Measurements from ENCODE around the gene KIFBP. TPM values are rescaled to one million over a fixed set of nuclear protein-coding genes. Genes with fewer than 3 reads are reported as not detected.

Gene KIFBP
- total and polyA plus RNA-seq, 7 donors = 7.9 to 36.9 (median 24.0) TPM

- Histone ChIP-seq H3K36me3 (ENCODE audit: insufficient read depth in 1 of 2, low read depth in 1 of 2) (no peaks in the 10 kb centered on the region), H3K4me1 (peaks cover 9% of the 10 kb centered on the region), H3K27ac (peak overlapping the region; percentile 52), H3K4me3 (no peak overlapping the region), H3K9me3 (no peaks in the 10 kb centered on the region), H3K27me3 (ENCODE audit: insufficient read depth in 3 of 3, low read length in 2 of 3) (no peaks in the 10 kb centered on the region)
- TF ChIP-seq, protein P1, sequence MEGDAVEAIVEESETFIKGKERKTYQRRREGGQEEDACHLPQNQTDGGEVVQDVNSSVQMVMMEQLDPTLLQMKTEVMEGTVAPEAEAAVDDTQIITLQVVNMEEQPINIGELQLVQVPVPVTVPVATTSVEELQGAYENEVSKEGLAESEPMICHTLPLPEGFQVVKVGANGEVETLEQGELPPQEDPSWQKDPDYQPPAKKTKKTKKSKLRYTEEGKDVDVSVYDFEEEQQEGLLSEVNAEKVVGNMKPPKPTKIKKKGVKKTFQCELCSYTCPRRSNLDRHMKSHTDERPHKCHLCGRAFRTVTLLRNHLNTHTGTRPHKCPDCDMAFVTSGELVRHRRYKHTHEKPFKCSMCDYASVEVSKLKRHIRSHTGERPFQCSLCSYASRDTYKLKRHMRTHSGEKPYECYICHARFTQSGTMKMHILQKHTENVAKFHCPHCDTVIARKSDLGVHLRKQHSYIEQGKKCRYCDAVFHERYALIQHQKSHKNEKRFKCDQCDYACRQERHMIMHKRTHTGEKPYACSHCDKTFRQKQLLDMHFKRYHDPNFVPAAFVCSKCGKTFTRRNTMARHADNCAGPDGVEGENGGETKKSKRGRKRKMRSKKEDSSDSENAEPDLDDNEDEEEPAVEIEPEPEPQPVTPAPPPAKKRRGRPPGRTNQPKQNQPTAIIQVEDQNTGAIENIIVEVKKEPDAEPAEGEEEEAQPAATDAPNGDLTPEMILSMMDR (IDR thresholded peaks at IDR 0.05) = no peak
- intact Hi-C loops (cut with DNase I) = no loop called here
- DNase-seq (peak in 1 of 2 donors; percentile 51), ATAC-seq (no peak)
- WGBS, 3 donors = 53 to 59% (median 54%) methylated on average over 8 of the region's 8 CpGs
Measured at GRCh38 chr10:69065406-69066361, 77.1 kb downstream of the KIFBP start.

Other genes with a start within 250 kb of the KIFBP start
- gene STOX1, start 161.3 kb upstream of the KIFBP start, total RNA-seq = 1 to 10 TPM in 2 of 4 donors, under 1 TPM in 2; 0.30 to 2.4 (median 1.2) TPM
- gene STOX1, start 161.3 kb upstream of the KIFBP start, polyA plus RNA-seq = 1 to 10 TPM in 1 of 3 donors, under 1 TPM in 2; 0.14 to 1.1 (median 0.49) TPM
- gene DDX50, start 87.5 kb upstream of the KIFBP start, total RNA-seq = 10 to 100 TPM; 19.7 to 24.7 (median 22.7) TPM
- 10 to 100 TPM; 18.6 to 27.5 (median 20.2) TPM for gene DDX50, start 87.5 kb upstream of the KIFBP start, polyA plus RNA-seq
- gene DDX21, start 32.6 kb upstream of the KIFBP start, total RNA-seq = 100 to 1,000 TPM in 1 of 4 donors, 10 to 100 TPM in 3; 30.8 to 120 (median 85.4) TPM
- gene DDX21, start 32.6 kb upstream of the KIFBP start, polyA plus RNA-seq = 10 to 100 TPM; 31.6 to 90.6 (median 54.5) TPM
- gene SRGN, start 99.3 kb downstream of the KIFBP start, total RNA-seq = 10 to 100 TPM; 27.8 to 43.4 (median 30.5) TPM
- gene SRGN, start 99.3 kb downstream of the KIFBP start, polyA plus RNA-seq = 10 to 100 TPM; 30.2 to 54.0 (median 33.2) TPM
- gene VPS26A, start 135.4 kb downstream of the KIFBP start, total RNA-seq = 10 to 100 TPM; 25.2 to 41.1 (median 39.2) TPM
- 10 to 100 TPM; 23.4 to 62.8 (median 36.5) TPM for gene VPS26A, start 135.4 kb downstream of the KIFBP start, polyA plus RNA-seq
- gene SUPV3L1, start 191.4 kb downstream of the KIFBP start, total RNA-seq = 10 to 100 TPM; 33.9 to 56.4 (median 43.8) TPM
- gene SUPV3L1, start 191.4 kb downstream of the KIFBP start, polyA plus RNA-seq = 10 to 100 TPM; 50.6 to 55.6 (median 53.4) TPM
- gene HKDC1, start 231.5 kb downstream of the KIFBP start, total RNA-seq = not detected
- under 1 TPM in 2 of 3 donors, not detected in 1; 0.03 TPM for gene HKDC1, start 231.5 kb downstream of the KIFBP start, polyA plus RNA-seq